Suprapubic skin (tissue), 4 donors: Measurements from ENCODE around the gene SERINC5. TPM values are rescaled to one million over a fixed set of nuclear protein-coding genes. Genes with fewer than 3 reads are reported as not detected.
A peak's percentile ranks its signal among the peaks of the same experiment; 100 is the strongest.
"Not testable (repeated sequence)": the region's sequence is repeated elsewhere in the genome, so short reads cannot be mapped to it uniquely, and the experiment has no call there.

ENCODE experiments used
- DNase-seq, 2 donors: peaks; one replicate each; pipeline ENCODE4 v3.0.0-alpha.2; 2019; ENCODE audit warnings: low spot score in 2 of 2
- H3K27ac ChIP-seq: fragments of 200-600 bp; sonication (generic); one replicate; pipeline ENCODE4 v1.5.1; 2019
- H3K27me3 ChIP-seq: fragments of 200-600 bp; sonication (generic); one replicate; pipeline ENCODE4 v1.5.1; 2019
- H3K36me3 ChIP-seq: fragments of 200-600 bp; sonication (generic); one replicate; pipeline ENCODE4 v1.5.1; 2019
- H3K4me1 ChIP-seq: fragments of 200-600 bp; sonication (generic); one replicate; pipeline ENCODE4 v1.5.1; 2019
- H3K4me3 ChIP-seq: fragments of 200-600 bp; sonication (generic); one replicate; pipeline ENCODE4 v1.5.1; 2019; ENCODE audit warnings: mild to moderate bottlenecking
- H3K9me3 ChIP-seq: fragments of 200-600 bp; sonication (generic); one replicate; pipeline ENCODE4 v1.5.1; 2019
- EP300 ChIP-seq: sonication (generic); formaldehyde crosslinking; IDR thresholded peaks from one replicate; pipeline ENCODE4 v1.6.1; 2017; ENCODE audit warnings: antibody characterized with exemption
- POLR2A ChIP-seq, 2 donors: fragments of 450-650 bp; IDR thresholded peaks; one replicate each; pipeline ENCODE4 v1.6.1; 2017; ENCODE audit warnings: antibody characterized with exemption in 2 of 2, mild to moderate bottlenecking in 2 of 2, moderate library complexity in 2 of 2
- POLR2AphosphoS5 ChIP-seq, 3 donors: sonication (generic); formaldehyde crosslinking; IDR thresholded peaks; one replicate each; pipeline ENCODE4 v1.6.1; 2017; ENCODE audit warnings: antibody characterized with exemption in 3 of 3
- WGBS: methylation state at CpG from one replicate; pipeline ENCODE4 v1.1.5; 2018; 5-methylcytosine and 5-hydroxymethylcytosine counted together
- total RNA-seq, 4 donors: library from RNA; depleted of rRNA; stranded (reverse); fragments of >200 nt; gene quantifications; one replicate each; pipeline ENCODE4 v1.1.0, GENCODE V29; 2016
- TF ChIP-seq, protein P1 (sequence below), 2 donors: fragments of 200-600 bp in 1 of 2; fragments of 450-650 bp in 1 of 2; sonication (generic) in 1 of 2; IDR thresholded peaks; one replicate each; pipeline ENCODE4 v1.5.1; 2016 to 2019; ENCODE audit warnings: antibody characterized with exemption in 2 of 2, mild to moderate bottlenecking in 1 of 2, moderate library complexity in 1 of 2

The SERINC5 gene
- total RNA-seq, 4 donors from 2014 or later, result 53.8 to 68.8 (median 62.5) TPM

- no peak for DNase-seq
- Histone ChIP-seq H3K4me1 (no peaks in the 10 kb centered on the region), H3K9me3 (no peaks in the 10 kb centered on the region), H3K27me3 (no peaks in the 10 kb centered on the region), H3K27ac (no peak overlapping the region), H3K4me3 (no peak overlapping the region), H3K36me3 (no peaks in the 10 kb centered on the region)
- TF ChIP-seq POLR2A (IDR thresholded peaks at IDR 0.05), result no peak
- no peak for TF ChIP-seq POLR2AphosphoS5 (IDR thresholded peaks at IDR 0.05)
- TF ChIP-seq, protein P1, sequence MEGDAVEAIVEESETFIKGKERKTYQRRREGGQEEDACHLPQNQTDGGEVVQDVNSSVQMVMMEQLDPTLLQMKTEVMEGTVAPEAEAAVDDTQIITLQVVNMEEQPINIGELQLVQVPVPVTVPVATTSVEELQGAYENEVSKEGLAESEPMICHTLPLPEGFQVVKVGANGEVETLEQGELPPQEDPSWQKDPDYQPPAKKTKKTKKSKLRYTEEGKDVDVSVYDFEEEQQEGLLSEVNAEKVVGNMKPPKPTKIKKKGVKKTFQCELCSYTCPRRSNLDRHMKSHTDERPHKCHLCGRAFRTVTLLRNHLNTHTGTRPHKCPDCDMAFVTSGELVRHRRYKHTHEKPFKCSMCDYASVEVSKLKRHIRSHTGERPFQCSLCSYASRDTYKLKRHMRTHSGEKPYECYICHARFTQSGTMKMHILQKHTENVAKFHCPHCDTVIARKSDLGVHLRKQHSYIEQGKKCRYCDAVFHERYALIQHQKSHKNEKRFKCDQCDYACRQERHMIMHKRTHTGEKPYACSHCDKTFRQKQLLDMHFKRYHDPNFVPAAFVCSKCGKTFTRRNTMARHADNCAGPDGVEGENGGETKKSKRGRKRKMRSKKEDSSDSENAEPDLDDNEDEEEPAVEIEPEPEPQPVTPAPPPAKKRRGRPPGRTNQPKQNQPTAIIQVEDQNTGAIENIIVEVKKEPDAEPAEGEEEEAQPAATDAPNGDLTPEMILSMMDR (IDR thresholded peaks at IDR 0.05), result no peak
- no peak for TF ChIP-seq EP300
- WGBS, result 83% methylated on average over 8 of the region's 8 CpGs
Observed at GRCh38 chr5:80093796-80094195, 162.1 kb downstream of the SERINC5 start.

DNA sequence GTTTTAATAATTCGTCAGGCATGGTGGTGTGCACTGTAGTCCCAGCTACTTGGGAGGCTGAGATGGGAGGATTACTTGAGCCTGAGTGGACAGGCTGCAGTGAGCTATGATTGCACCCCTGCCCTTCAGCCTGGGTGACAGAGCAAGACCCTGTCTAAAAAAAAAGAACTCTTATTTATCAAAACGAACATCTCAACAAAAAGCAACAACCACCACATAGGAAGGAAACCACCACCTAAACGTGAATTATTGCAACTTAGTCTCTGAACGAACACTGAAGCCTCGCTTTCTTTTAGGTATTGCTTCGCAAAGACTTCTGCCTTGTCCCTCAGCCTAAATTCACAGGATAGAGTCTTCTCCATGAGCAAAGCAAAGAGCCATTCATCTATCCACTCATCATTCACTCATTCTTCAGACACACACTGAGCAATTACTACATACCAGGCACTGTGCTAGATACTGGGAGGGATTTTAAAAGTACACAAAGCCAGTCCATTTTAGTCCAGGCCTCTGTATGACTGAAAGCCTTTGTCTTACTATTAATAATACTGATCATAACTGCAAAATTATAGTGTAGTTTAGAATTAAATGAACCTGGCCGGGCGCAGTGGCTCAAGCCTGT is 163.3 kb downstream of the SERINC5 start:
- Histone ChIP-seq H3K36me3 (no peaks in the 10 kb centered on the region), H3K27ac (no peak overlapping the region)

DNA sequence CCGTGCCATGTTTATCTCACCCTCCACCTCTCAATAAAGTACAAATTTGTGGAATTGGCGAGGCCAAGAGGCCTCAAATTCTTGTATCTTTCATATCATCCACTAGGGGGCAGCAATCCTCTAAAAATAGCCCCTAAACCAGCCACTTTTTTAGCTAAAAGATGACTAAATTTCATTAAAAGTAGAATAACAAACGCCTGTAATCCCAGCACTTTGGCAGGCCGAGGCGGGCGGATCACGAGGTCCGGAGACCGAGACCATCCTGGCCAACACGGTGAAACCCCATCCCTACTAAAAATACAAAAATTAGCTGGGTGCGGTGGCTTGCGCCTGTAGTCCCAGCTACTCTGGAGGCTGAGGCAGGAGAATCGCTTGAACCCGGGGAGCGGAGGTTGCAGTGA is 164.1 kb downstream of the SERINC5 start:
- H3K4me3 ChIP-seq, result not testable (repeated sequence)

More for the DNA sequence above, 163.3 kb downstream of the SERINC5 start:
- TF ChIP-seq EP300 (no peak), POLR2AphosphoS5 (IDR thresholded peaks at IDR 0.05) (no peak), POLR2A (IDR thresholded peaks at IDR 0.05) (no peak)
- TF ChIP-seq, protein P1 (IDR thresholded peaks at IDR 0.05), result no peak
- no peak for DNase-seq
- H3K4me3 ChIP-seq, result no peak overlapping the region
- no peaks in the 10 kb centered on the region for H3K9me3 ChIP-seq
- 82% methylated on average over 8 of the region's 8 CpGs for WGBS
- no peaks in the 10 kb centered on the region for H3K4me1 ChIP-seq
- H3K27me3 ChIP-seq, result no peaks in the 10 kb centered on the region

GRCh38 chr5:80090884-80091166 is 165.0 kb downstream of the SERINC5 start:
- H3K9me3 ChIP-seq, result no peaks in the 10 kb centered on the region
- DNase-seq, result no peak
- no peak overlapping the region for H3K27ac ChIP-seq
- H3K4me3 ChIP-seq, result no peak overlapping the region
- H3K4me1 ChIP-seq, result no peaks in the 10 kb centered on the region
- H3K36me3 ChIP-seq, result no peaks in the 10 kb centered on the region
- TF ChIP-seq, protein P1 (IDR thresholded peaks at IDR 0.05), result no peak
- no peak for TF ChIP-seq POLR2A (IDR thresholded peaks at IDR 0.05)
- no peak for TF ChIP-seq POLR2AphosphoS5 (IDR thresholded peaks at IDR 0.05)
- TF ChIP-seq EP300, result no peak
- WGBS, result 94% methylated on average over 5 of the region's 5 CpGs
- H3K27me3 ChIP-seq, result no peaks in the 10 kb centered on the region

More for the DNA sequence above, 164.1 kb downstream of the SERINC5 start:
- WGBS, result 28% methylated on average over 15 of the region's 15 CpGs
- H3K27me3 ChIP-seq, H3K27ac ChIP-seq, H3K9me3 ChIP-seq, H3K36me3 ChIP-seq, H3K4me1 ChIP-seq, DNase-seq: not testable (repeated sequence)
- TF ChIP-seq, protein P1 (IDR thresholded peaks at IDR 0.05), result peak; percentile 54 to 71

GRCh38 chr5:80083101-80083890 is 172.6 kb downstream of the SERINC5 start:
- H3K4me3 ChIP-seq, result peak overlapping the region; percentile 44
- WGBS, result 16% methylated on average over 19 of the region's 19 CpGs
- DNase-seq, result no peak

More at GRCh38 chr5:80083101-80083890, 172.6 kb downstream of the SERINC5 start:
- Histone ChIP-seq H3K36me3 (no peaks in the 10 kb centered on the region), H3K27me3 (no peaks in the 10 kb centered on the region), H3K27ac (peak overlapping the region; percentile 46), H3K4me1 (peaks cover 11% of the 10 kb centered on the region), H3K9me3 (no peaks in the 10 kb centered on the region)
- TF ChIP-seq EP300, result no peak
- TF ChIP-seq, protein P1 (IDR thresholded peaks at IDR 0.05), result peak; percentile 51 to 69
